Measurements from ENCODE around the gene OPN1MW3.
"Not testable (repeated sequence)": the region's sequence is repeated elsewhere in the genome, so short reads cannot be mapped to it uniquely, and the experiment has no call there.

OPN1MW3 gene

GRCh38 chrX:154257282-154257681 is at the start of gene OPN1MW3:
TSS of gene OPN1MW3 (plus strand) at chrX:154257582. CDS start at chrX:154257620, 38 bp downstream.
- not testable (repeated sequence) for DNase-seq

GRCh38 chrX:154209670-154210418 is 47.5 kb upstream of the OPN1MW3 start:
- DNase-seq = not testable (repeated sequence)

GRCh38 chrX:154211057-154211456 is 46.3 kb upstream of the OPN1MW3 start:
- not testable (repeated sequence) for DNase-seq

- not testable (repeated sequence) for DNase-seq
Observed at GRCh38 chrX:154211499-154211898, 45.9 kb upstream of the OPN1MW3 start.

GRCh38 chrX:154219456-154219855 is 37.9 kb upstream of the OPN1MW3 start, which contains the start of gene OPN1MW2:
TSS of gene OPN1MW2 (plus strand) at chrX:154219756. CDS start at chrX:154219816, 60 bp downstream.
- DNase-seq = not testable (repeated sequence)

- not testable (repeated sequence) for DNase-seq
Observed at GRCh38 chrX:154225292-154225691, 32.1 kb upstream of the OPN1MW3 start.

GRCh38 chrX:154226706-154227105 is 30.7 kb upstream of the OPN1MW3 start:
- not testable (repeated sequence) for DNase-seq

GRCh38 chrX:154231443-154231842 is 25.9 kb upstream of the OPN1MW3 start:
- DNase-seq = not testable (repeated sequence)

- not testable (repeated sequence) for DNase-seq
Observed at GRCh38 chrX:154233620-154234019, 23.8 kb upstream of the OPN1MW3 start.

- DNase-seq = not testable (repeated sequence)
Observed at GRCh38 chrX:154238939-154239559, 18.3 kb upstream of the OPN1MW3 start.

GRCh38 chrX:154239982-154240503 is 17.3 kb upstream of the OPN1MW3 start:
- not testable (repeated sequence) for DNase-seq

GRCh38 chrX:154247377-154248045 is 9.9 kb upstream of the OPN1MW3 start:
- not testable (repeated sequence) for DNase-seq

GRCh38 chrX:154248076-154248475 is 9.3 kb upstream of the OPN1MW3 start:
- not testable (repeated sequence) for DNase-seq

- DNase-seq = not testable (repeated sequence)
Observed at GRCh38 chrX:154258711-154259110, 1.3 kb downstream of the OPN1MW3 start.

- not testable (repeated sequence) for DNase-seq
Observed at GRCh38 chrX:154263072-154263471, 5.7 kb downstream of the OPN1MW3 start.

- DNase-seq = not testable (repeated sequence)
Observed at GRCh38 chrX:154269245-154269644, 11.9 kb downstream of the OPN1MW3 start.

- DNase-seq = not testable (repeated sequence)
Observed at GRCh38 chrX:154284489-154285338, 27.3 kb downstream of the OPN1MW3 start.

- DNase-seq = not testable (repeated sequence)
Observed at GRCh38 chrX:154286406-154286805, 29.0 kb downstream of the OPN1MW3 start.

GRCh38 chrX:154294791-154295574 is 37.6 kb downstream of the OPN1MW3 start, which contains the start of gene TEX28:
TSS of gene TEX28 (minus strand) at chrX:154295124. CDS start at chrX:154292117, 3,007 bp downstream.
- DNase-seq = no peak

- DNase-seq = no peak
Observed at GRCh38 chrX:154295664-154296310, 38.4 kb downstream of the OPN1MW3 start, which contains the start of gene TKTL1. TSS of gene TKTL1 (plus strand) at chrX:154295795. CDS start at chrX:154295860, 65 bp downstream.

Measured in NCI-H82 (cell line).